Measurements from ENCODE around the gene IGSF23. TPM values are rescaled to one million over a fixed set of nuclear protein-coding genes. Genes with fewer than 3 reads are reported as not detected.

IGSF23 gene
- total and polyA plus RNA-seq, 4 donors = 0.47 to 11.4 (median 3.3) TPM

GRCh38 chr19:44598355-44598754, 15.0 kb upstream of the IGSF23 start:
- no peak for DNase-seq (ENCODE audit: low spot score)
- Histone ChIP-seq H3K9me3 (ENCODE audit: control insufficient read depth in 4 of 4, low read length in 3 of 4) (no peaks in the 10 kb centered on the region), H3K27me3 (ENCODE audit: control insufficient read depth in 4 of 4, insufficient read depth in 4 of 4, low read length in 3 of 4) (no peaks in the 10 kb centered on the region), H3K9ac (ENCODE audit: low read depth in 1 of 2, low read length in 2 of 2) (no peak overlapping the region), H3K4me1 (ENCODE audit: control insufficient read depth in 4 of 4, insufficient read depth in 4 of 4, low read length in 3 of 4) (peaks cover 0 to 10% (median 5%) of the 10 kb centered on the region in 4 donors), H3K36me3 (ENCODE audit: control insufficient read depth in 4 of 4, insufficient read depth in 3 of 4, low read depth in 1 of 4, low read length in 3 of 4) (no peaks in the 10 kb centered on the region), H3K27ac (ENCODE audit: low read depth in 1 of 2, low read length in 2 of 2) (no peak overlapping the region), H3K4me3 (ENCODE audit: low read depth in 1 of 3, low read length in 3 of 3) (no peak overlapping the region)
- TF ChIP-seq RXRA (IDR thresholded peaks at IDR 0.05) (no peak), JUND (IDR thresholded peaks at IDR 0.05) (no peak), TAF1 (conservative IDR thresholded peaks at IDR 0.05) (no peak), HNF4G (IDR thresholded peaks at IDR 0.05) (no peak), FOXA1 (IDR thresholded peaks at IDR 0.05) (no peak), NR2F2 (IDR thresholded peaks at IDR 0.05) (no peak)

GRCh38 chr19:44598880-44599279, 14.5 kb upstream of the IGSF23 start:
- Histone ChIP-seq H3K36me3 (ENCODE audit: control insufficient read depth in 4 of 4, insufficient read depth in 3 of 4, low read depth in 1 of 4, low read length in 3 of 4) (no peaks in the 10 kb centered on the region), H3K9ac (ENCODE audit: low read depth in 1 of 2, low read length in 2 of 2) (no peak overlapping the region), H3K27ac (ENCODE audit: low read depth in 1 of 2, low read length in 2 of 2) (no peak overlapping the region), H3K4me3 (ENCODE audit: low read depth in 1 of 3, low read length in 3 of 3) (no peak overlapping the region), H3K4me1 (ENCODE audit: control insufficient read depth in 4 of 4, insufficient read depth in 4 of 4, low read length in 3 of 4) (peaks cover 0 to 10% (median 5%) of the 10 kb centered on the region in 4 donors), H3K9me3 (ENCODE audit: control insufficient read depth in 4 of 4, low read length in 3 of 4) (no peaks in the 10 kb centered on the region), H3K27me3 (ENCODE audit: control insufficient read depth in 4 of 4, insufficient read depth in 4 of 4, low read length in 3 of 4) (no peaks in the 10 kb centered on the region)
- WGBS = 64% methylated on average over 3 of the region's 3 CpGs
- TF ChIP-seq RXRA (IDR thresholded peaks at IDR 0.05) (no peak), CTCF (IDR thresholded peaks at IDR 0.05; ENCODE audit: low read depth, low read length, missing input control) (no peak)
- DNase-seq (ENCODE audit: low spot score) = no peak

GRCh38 chr19:44600466-44600865, 12.9 kb upstream of the IGSF23 start:
- no peak overlapping the region for H3K4me3 ChIP-seq (ENCODE audit: low read depth in 1 of 3, low read length in 3 of 3)
- peaks cover 0 to 10% (median 5%) of the 10 kb centered on the region in 4 donors for H3K4me1 ChIP-seq (ENCODE audit: control insufficient read depth in 4 of 4, insufficient read depth in 4 of 4, low read length in 3 of 4)
- TF ChIP-seq RAD21 (IDR thresholded peaks at IDR 0.05) (no peak), MAX (IDR thresholded peaks at IDR 0.05) (no peak), TAF1 (conservative IDR thresholded peaks at IDR 0.05) (no peak), RXRA (IDR thresholded peaks at IDR 0.05) (no peak), FOXA1 (IDR thresholded peaks at IDR 0.05) (no peak), REST (IDR thresholded peaks at IDR 0.05) (no peak), EGR1 (IDR thresholded peaks at IDR 0.05; ENCODE audit: low read depth in 2 of 2) (no peak), GABPA (IDR thresholded peaks at IDR 0.05 in 1 of 2, conservative IDR thresholded peaks at IDR 0.05 in 1 of 2) (no peak), YY1 (IDR thresholded peaks at IDR 0.05) (no peak), ZBTB33 (IDR thresholded peaks at IDR 0.05) (no peak), HNF4G (IDR thresholded peaks at IDR 0.05) (no peak)
- DNase-seq (ENCODE audit: low spot score) = no peak
- H3K36me3 ChIP-seq (ENCODE audit: control insufficient read depth in 4 of 4, insufficient read depth in 3 of 4, low read depth in 1 of 4, low read length in 3 of 4) = no peaks in the 10 kb centered on the region
- no peaks in the 10 kb centered on the region for H3K27me3 ChIP-seq (ENCODE audit: control insufficient read depth in 4 of 4, insufficient read depth in 4 of 4, low read length in 3 of 4)
- H3K9ac ChIP-seq (ENCODE audit: low read depth in 1 of 2, low read length in 2 of 2) = no peak overlapping the region
- H3K27ac ChIP-seq (ENCODE audit: low read depth in 1 of 2, low read length in 2 of 2) = no peak overlapping the region
- WGBS = 89% methylated on average over 4 of the region's 4 CpGs
- H3K9me3 ChIP-seq (ENCODE audit: control insufficient read depth in 4 of 4, low read length in 3 of 4) = no peaks in the 10 kb centered on the region

Measured in liver (tissue), 9 donors.